Measurements from ENCODE around the gene FILIP1L.

FILIP1L gene

DNA sequence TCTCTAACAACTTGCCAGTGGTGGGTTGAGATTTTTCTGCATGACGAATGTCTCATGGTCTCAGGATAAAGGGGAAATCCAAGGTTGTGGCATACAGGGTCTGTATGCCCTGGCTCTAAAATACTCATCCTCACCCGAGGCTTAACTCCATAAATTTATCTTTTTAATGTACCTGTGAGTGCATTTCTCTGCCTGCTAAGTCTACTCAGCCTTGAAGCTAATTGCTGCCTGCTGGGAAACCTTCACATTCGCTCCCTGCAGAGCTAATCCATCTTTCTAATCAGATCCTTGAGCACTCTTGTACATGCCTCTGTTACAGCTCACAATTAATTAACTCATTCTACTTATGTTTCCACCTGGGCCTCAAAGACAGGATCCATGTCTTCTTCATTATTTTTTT is 202.9 kb downstream of the FILIP1L start:
- no peak for DNase-seq

DNA sequence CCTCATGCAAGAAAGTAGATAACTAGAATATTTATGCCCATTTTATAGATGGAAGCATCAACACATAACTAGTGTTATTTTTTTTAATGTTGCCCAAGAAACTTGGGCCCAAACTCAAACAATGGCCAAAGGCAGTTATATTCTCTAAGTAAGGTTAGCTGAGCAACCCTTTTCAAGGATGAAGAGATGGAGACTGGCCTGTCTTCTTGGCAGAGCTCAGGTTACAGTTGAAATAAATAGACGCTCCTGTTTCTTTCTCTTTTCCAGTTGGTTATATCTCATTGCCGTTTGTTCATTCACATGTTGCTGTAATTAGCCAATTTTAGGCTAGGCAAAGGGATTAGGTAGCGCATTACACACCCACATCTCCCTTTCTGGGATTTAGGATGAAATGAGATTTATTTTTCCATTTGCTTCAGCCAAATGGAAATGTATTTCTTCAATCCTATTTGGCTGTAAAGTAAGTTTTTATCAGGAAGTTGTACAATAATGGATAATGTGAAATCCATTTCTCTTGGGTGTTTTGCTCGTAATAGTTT is 203.5 kb downstream of the FILIP1L start:
- no peak for DNase-seq

DNA sequence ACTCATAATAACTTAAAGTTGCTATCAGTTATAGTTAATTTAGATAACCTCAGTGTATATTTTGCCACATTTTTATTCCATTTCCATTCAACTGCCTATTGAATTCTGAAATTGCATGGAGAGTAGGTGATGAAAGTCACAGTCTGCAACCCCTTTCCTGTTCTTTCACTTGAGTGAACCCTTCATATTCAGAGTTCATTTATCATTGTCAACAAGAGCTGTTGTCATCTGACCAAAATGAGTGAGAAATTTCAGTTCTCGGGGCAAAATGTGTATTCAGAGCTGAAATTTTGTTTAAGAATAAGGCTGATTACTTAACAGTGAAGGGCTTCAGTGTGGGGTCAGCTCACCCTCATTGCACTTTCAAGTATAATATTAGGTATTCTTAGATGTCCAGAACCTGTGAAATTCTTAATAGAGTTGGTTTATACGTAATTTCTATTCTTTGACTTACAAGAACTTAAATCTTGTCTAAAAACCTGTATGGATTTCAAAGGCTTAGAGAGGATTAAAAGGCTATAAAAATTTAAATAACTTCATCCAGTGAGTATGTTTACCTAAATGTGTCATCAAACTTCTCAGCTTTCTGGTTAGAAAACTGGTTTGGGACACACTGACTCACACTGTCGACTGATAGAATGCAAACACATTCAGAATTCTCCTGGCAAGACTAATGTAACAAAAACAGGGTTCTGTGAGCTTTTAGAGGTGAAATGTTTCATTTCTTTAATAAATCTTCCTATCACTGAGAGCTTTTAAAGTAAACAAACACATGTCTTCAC is 204.4 kb downstream of the FILIP1L start:
- no peak for DNase-seq

- no peak for DNase-seq
Measured at GRCh38 chr3:99907959-99908544, 206.2 kb downstream of the FILIP1L start.

DNA sequence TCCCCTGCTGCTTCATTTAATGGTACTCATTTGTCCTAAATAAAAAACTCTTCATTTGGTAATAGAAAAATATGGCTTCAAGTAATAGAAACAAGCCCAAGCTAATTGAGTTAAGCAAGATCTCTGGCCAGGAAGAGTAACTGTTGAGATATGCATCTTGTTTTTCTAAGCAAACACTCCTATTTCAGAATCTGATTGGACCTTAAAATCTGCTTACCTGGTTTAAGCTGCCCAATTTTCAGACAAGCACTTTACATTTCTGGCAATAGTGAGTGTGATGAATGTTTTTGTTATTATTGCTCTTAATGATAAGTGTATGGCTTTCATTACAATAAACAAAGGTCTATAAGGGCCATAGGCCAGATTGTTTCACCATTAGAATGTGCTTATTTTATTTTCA is 210.4 kb downstream of the FILIP1L start:
- DNase-seq: no peak

GRCh38 chr3:99902091-99902490 is 212.2 kb downstream of the FILIP1L start:
- no peak for DNase-seq

GRCh38 chr3:99901200-99901926 is 212.9 kb downstream of the FILIP1L start:
- DNase-seq: no peak

DNA sequence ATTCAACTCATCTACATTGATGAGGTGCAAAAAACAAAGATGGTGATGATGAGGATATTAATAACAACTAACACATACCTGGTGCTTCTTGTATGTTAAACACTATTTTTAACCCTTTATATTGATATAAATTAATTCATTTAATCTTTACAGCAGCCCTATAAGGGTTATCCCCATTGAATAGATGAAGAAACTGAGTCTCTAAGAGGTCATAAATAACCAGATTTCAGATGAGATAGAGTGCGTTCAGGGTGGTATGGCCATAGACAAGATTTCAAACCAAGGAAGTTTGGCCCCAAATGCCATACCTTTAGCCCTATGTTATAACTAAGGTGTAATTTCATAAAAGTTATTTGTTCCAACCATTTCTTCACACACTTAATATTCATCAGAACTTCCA is 214.1 kb downstream of the FILIP1L start:
- no peak for DNase-seq

DNA sequence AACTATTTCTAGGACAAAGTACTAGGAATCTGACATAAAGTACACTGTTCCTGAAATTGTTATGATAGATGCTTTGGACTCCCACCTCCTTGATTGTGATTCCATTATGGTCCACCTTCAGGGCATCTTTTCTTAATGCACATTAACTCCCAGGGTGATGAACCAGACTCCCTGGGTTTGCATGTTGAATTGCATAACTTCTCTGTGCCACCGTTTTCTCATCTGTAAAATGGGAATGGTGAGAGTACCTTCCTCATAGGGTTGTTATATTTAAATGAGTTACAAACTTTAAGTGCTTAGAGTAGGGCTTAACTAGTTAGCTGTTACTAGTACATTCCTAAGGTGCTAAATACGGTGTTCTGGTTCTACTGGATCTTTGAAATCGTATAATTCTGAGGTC is 214.7 kb downstream of the FILIP1L start:
- DNase-seq: no peak

- no peak for DNase-seq
Measured at GRCh38 chr3:99896482-99896881, 217.8 kb downstream of the FILIP1L start.

DNA sequence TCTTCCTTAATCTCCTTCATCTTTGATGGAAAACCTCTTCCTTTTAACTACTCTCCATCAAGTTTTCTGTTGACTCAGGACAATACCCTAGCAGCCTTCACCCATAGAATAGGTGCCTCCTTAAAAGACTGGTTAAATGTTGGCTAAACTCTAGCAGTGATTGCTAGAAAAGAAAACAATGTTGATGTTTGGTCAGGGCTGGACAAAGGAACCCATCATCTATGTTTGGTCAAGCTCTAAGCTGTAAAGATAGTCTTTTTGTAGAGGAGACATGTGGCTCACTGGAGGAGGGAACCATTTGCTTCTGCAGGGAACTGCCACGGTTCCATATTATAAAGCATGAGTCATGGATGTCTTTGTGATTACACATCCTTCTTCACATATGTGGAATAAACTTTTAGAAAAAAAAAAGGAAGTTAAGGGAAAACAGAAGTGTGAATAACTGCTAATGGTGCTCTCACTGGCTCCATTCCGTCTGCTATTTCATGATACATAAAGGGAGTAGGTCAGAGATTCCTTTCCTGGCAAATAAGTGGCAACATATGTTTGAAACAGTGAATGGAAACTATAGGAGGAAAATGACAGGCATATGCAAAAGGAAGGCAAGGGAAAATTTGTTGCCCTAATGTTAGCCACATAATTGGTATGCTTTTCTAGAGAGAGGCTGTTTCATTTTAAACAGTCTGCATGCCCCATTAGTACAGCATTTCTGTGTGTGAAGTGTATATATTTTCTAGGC is 218.4 kb downstream of the FILIP1L start:
- DNase-seq: no peak

DNA sequence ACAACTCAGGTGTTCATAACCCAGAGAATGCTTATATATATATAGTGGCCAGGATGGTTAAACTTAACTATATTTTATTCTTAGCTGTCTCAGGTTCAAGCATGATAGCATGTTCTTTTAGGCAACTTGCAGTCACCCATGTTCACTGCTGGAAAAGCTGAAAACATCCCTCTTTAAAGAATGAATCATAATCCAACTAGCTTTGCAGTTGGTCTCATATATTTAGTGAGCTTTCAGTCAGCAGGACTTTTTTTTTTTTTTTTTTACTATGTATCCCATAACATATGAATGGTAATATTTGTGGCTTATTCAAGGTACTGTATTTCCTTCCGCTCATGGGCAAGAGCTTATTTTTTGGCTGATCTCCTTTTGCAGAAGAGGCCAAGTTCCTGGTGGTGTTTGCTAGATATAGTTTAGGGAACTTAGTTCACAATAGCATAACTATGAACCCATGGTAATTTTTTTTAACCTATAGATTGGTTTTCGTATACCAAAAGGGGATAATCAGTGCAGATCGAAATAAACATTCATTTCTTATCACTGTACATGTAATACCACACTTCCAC is 219.1 kb downstream of the FILIP1L start:
- no peak for DNase-seq

DNA sequence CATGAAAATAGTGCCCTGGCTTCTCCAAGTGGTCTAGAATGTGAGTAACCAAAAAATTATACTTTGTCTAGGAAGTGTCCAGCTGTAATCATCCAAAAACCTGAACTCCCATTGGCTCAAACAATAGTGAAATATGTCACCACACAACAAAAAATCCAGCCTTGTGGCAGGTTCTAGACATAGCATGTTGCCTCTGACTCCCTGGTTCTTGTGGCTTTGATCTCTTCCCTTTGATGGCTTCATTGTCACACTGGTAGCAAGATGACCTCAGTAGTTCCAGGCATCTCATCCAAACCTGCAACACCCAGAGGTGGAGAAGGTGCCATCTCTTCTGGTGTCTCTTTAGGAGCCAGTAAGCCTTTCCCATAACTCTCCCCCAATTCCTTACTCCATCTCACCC is 222.0 kb downstream of the FILIP1L start:
- no peak for DNase-seq

DNA sequence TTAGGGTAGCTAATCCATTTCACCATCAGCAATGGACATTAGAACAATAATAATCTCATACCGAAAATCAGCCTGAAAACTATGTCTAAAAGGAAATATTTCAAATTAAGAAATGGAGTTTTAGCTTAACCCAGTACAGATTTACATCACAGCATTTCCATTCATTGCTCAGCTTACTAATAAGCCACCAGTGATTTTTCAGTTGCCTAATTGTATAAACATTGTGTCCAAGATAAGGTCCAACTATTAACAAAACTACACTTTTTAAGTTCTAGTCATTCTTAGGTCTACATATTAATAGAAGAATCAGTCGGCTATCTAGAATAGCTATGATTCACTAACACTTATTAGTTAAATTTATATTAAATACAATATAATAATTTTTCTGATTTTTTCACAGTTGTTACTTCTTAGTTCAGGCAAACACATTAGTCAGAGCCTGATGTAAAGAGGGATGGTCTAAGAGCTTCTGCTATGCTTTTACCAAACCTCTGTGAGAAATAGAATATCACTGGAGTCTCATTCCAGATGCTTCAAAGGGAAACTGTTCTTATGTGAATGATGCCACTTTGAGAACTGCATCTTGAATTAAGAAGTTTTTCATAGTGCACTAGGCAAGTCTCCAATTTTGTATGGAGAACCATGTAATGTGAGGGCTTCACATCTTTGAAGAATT is 222.6 kb downstream of the FILIP1L start:
- DNase-seq: no peak

DNA sequence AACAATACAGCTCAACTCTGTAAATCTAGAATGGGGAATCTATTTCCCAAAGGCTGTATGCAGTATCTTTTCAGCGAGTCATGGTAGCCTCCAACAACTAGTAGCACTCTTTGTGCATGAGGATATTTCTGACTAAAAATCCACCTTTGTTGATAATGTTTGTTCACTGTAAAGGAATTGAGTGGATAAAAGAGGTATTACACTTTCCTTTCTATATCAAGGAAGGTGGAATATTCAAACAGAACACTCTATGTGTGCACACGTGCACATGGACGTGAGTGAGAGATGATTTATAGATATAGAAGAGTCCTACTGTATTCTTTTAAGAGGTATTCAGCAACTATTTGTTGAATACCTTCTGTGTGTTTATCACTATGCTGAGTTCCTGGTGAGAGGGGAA is 228.4 kb downstream of the FILIP1L start:
- no peak for DNase-seq

DNA sequence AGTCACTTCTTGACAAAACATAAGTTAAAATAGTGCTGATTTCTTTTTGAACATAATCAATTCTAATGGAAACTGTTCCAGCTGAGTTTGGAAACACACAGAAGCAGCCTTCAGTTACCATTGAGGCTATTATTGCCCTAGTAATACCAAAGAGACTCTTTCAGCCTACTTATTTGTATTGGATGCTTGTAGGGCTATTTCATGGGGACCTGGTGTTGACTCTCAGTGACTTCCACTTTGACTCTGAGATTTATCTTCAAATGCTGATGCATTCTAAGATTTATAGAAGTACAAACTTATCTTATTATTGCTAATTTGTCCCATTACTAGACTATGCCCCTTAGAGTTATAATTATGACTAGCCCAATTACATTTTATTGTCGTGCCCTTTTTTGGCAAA is 229.2 kb downstream of the FILIP1L start:
- no peak for DNase-seq

GRCh38 chr3:99884484-99884883 is 229.8 kb downstream of the FILIP1L start:
- DNase-seq: no peak

DNA sequence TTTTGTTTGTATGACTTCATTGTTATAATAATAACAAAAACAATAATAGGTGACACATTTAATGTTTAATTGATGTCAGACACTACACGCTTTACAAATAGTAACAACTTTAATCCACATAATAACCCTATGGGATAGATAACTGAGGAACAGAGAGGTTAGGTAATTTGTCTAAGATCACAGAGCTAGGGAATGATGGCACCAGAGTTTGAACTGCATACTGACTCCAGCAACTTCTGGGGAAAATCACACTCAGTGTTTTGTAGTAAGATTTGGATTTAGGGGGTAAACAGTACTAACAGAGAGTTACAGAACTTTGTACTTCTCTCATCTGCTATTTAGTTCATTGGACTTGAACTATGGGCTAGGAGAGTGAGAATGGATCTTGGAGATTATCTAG is 230.6 kb downstream of the FILIP1L start:
- no peak for DNase-seq

GRCh38 chr3:99883138-99883461 is 231.2 kb downstream of the FILIP1L start:
- no peak for DNase-seq

DNA sequence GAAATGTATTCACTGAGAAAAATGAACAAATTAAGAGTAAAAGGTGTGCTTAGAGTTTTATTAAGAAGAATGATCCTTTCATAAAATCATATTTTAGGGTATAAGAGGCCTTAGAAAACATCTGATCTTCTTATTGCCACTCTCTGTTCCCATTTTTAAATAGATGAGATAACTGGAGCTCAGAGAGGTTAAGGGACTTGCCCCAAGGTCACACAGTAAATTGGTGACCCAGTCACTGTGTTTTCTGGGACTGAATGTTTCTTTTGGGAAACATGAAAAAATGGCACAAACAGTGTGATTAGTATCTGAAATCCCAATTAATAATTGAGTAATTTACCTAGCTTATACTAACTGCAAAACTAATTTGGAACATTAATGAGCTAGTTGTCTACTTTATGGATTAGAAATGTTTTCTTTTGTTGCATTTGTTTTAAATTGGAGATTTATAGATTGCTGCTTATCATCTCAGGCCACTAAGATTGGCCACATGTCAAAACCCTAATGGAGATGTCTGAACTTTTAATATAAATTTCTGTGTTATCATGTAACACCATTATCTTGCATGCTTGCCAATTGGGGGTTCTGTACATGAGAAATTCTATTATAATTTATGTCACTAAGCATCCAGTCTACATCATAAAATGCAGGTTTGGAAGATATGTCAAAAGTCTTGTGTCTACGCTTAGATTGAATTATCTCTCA is 231.7 kb downstream of the FILIP1L start:
- no peak for DNase-seq

- no peak for DNase-seq
Measured at GRCh38 chr3:99881121-99881524, 233.2 kb downstream of the FILIP1L start.

DNA sequence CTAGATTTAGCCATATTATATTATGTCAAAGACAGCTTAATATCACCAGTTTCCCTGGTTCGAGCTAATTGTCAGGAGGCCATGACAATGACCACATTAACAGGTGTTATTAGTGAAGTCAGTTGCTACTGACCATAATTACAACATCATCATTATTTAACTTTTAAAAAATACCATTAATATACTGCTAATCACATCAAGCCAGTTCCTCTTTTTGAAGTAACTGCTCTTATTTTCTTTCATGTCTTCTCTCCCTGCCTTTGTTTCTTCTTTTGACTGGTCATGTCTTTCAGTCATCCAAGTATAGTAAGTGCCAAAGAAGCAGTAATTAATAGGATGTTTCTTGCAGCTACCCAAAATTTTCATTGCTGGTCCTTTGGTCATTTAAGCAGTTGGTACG is 235.0 kb downstream of the FILIP1L start:
- DNase-seq: no peak

Measured in CD4-positive, alpha-beta T cell treated with Interleukin-10 for 1 hour (primary cell).